ENCODE measurements around the gene FBXO34. TPM values are rescaled to one million over a fixed set of nuclear protein-coding genes. Genes with fewer than 3 reads are reported as not detected.
A peak's percentile ranks its signal among the peaks of the same experiment; 100 is the strongest.

The FBXO34 gene
- total RNA-seq, 4 donors from 2014 or later, result 29.7 to 48.1 (median 37.3) TPM

DNA sequence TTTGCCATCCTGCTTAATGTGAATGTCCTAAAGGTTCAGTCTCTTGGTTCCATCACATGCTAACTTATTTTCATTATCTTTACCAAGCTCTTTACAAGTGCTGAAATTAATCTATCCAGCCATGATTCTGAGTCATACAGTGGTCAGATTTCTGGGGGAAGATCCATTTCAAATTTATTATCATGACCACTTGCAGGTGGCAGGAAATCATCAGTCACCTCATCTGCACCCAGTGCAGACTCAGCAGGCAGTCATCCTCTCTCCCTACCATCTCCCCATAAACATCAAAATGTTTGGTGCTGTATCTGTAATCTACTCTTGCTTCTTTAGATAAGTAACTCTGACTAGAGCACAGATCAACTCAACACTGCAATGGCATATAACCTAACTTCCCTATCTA lies 116.9 kb downstream of the FBXO34 start:
- intact Hi-C loops (cut with DNase I; ENCODE audit: low total_unique reads), result no loop called here
- no peak overlapping the region for H3K4me3 ChIP-seq (ENCODE audit: low read depth, poor library complexity, severe bottlenecking)
- no peak for TF ChIP-seq POLR2A (IDR thresholded peaks at IDR 0.05)
- TF ChIP-seq, protein P1, sequence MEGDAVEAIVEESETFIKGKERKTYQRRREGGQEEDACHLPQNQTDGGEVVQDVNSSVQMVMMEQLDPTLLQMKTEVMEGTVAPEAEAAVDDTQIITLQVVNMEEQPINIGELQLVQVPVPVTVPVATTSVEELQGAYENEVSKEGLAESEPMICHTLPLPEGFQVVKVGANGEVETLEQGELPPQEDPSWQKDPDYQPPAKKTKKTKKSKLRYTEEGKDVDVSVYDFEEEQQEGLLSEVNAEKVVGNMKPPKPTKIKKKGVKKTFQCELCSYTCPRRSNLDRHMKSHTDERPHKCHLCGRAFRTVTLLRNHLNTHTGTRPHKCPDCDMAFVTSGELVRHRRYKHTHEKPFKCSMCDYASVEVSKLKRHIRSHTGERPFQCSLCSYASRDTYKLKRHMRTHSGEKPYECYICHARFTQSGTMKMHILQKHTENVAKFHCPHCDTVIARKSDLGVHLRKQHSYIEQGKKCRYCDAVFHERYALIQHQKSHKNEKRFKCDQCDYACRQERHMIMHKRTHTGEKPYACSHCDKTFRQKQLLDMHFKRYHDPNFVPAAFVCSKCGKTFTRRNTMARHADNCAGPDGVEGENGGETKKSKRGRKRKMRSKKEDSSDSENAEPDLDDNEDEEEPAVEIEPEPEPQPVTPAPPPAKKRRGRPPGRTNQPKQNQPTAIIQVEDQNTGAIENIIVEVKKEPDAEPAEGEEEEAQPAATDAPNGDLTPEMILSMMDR (IDR thresholded peaks at IDR 0.05), result no peak
- no peak for DNase-seq (ENCODE audit: low spot score in 2 of 2)

GRCh38 chr14:55389330-55389729 lies 118.1 kb downstream of the FBXO34 start:
- DNase-seq (ENCODE audit: low spot score in 2 of 2), result no peak
- WGBS, 2 donors, result 88 to 91% methylated on average over 4 of the region's 4 CpGs
- intact Hi-C loops (cut with DNase I; ENCODE audit: low total_unique reads), result no loop called here
- no peak overlapping the region for H3K4me3 ChIP-seq (ENCODE audit: low read depth, poor library complexity, severe bottlenecking)
- TF ChIP-seq, protein P1 (IDR thresholded peaks at IDR 0.05), result no peak
- no peak for TF ChIP-seq POLR2A (IDR thresholded peaks at IDR 0.05)

GRCh38 chr14:55398679-55399078 lies 127.5 kb downstream of the FBXO34 start:
- intact Hi-C loops (cut with DNase I; ENCODE audit: low total_unique reads), result no loop called here
- peak in 1 of 2 donors; percentile 45 for DNase-seq (ENCODE audit: low spot score in 2 of 2)
- TF ChIP-seq POLR2A (IDR thresholded peaks at IDR 0.05), result no peak
- TF ChIP-seq, protein P1 (IDR thresholded peaks at IDR 0.05), result no peak
- no peak overlapping the region for H3K4me3 ChIP-seq (ENCODE audit: low read depth, poor library complexity, severe bottlenecking)
- WGBS, 2 donors, result 78 to 81% methylated on average over 5 of the region's 5 CpGs

DNA sequence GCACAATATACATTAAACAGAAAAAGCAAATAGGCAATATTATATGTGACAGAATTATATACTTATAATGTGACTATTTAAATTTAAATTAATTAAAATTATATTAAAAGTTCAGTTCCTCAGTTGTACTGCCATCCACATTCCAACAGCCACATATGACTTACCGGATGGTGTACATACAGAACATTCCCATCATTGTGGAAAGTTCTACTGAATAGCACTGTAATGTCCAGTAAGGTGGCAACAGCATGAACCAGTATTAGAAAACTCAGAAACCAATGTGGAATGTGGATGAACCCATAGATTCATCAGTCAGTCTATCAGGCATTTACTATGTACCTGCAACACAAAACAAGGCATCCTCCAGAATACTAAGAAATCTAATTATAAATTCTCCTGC lies 128.0 kb downstream of the FBXO34 start:
- 83 to 86% methylated on average over 1 of the region's 1 CpG for WGBS, 2 donors
- H3K4me3 ChIP-seq (ENCODE audit: low read depth, poor library complexity, severe bottlenecking), result no peak overlapping the region
- DNase-seq (ENCODE audit: low spot score in 2 of 2), result no peak
- intact Hi-C loops (cut with DNase I; ENCODE audit: low total_unique reads), result no loop called here
- TF ChIP-seq, protein P1 (IDR thresholded peaks at IDR 0.05), result no peak
- no peak for TF ChIP-seq POLR2A (IDR thresholded peaks at IDR 0.05)

DNA sequence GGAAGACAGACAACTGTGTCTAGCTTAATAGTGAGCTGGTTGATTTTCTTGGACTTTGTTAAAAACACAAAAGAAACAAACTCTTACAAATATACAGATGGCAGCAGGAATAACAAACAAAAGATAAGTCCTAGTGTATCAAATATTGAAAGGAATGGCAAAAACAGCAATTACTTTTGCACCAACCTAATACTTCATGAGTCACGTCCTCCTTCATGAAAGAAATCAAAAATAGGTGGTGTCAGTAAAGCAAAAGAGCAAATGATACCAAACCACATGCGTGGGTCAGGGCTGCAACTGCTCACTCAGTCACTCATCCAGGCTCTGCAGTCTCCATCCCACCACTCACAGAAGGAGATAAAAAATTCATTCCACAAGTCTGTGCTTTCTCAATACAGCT lies 128.6 kb downstream of the FBXO34 start:
- TF ChIP-seq, protein P1 (IDR thresholded peaks at IDR 0.05), result no peak
- no peak for TF ChIP-seq POLR2A (IDR thresholded peaks at IDR 0.05)
- H3K4me3 ChIP-seq (ENCODE audit: low read depth, poor library complexity, severe bottlenecking), result no peak overlapping the region
- WGBS, 2 donors, result 73 to 78% methylated on average over 2 of the region's 2 CpGs
- DNase-seq (ENCODE audit: low spot score in 2 of 2), result no peak
- intact Hi-C loops (cut with DNase I; ENCODE audit: low total_unique reads), result no loop called here

- no peak for DNase-seq (ENCODE audit: low spot score in 2 of 2)
- intact Hi-C loops (cut with DNase I; ENCODE audit: low total_unique reads), result no loop called here
- no peak for TF ChIP-seq POLR2A (IDR thresholded peaks at IDR 0.05)
- TF ChIP-seq, protein P1 (IDR thresholded peaks at IDR 0.05), result no peak
- WGBS, 2 donors, result 86 to 90% methylated on average over 6 of the region's 6 CpGs
- no peak overlapping the region for H3K4me3 ChIP-seq (ENCODE audit: low read depth, poor library complexity, severe bottlenecking)
These were observed 130.5 kb downstream of the FBXO34 start for GRCh38 chr14:55401751-55402150.
